Measurements from ENCODE around the gene CYTH2.
"Not testable (repeated sequence)": the region's sequence is repeated elsewhere in the genome, so short reads cannot be mapped to it uniquely, and the experiment has no call there.

The CYTH2 gene

GRCh38 chr19:48512504-48513288, 43.5 kb downstream of the CYTH2 start:
- no peak for TF ChIP-seq CTCF (IDR thresholded peaks at IDR 0.05)
- Histone ChIP-seq H3K9me3 (no peaks in the 10 kb centered on the region), H3K4me1 (peaks cover 0 to 30% (median 17%) of the 10 kb centered on the region in 4 donors), H3K27me3 (peaks cover 3 to 64% of the 10 kb centered on the region in 2 donors), H3K27ac (no peak overlapping the region), H3K36me3 (no peaks in the 10 kb centered on the region), H3K4me3 (no peak overlapping the region)
- intact Hi-C loops (cut with DNase I; ENCODE audit: low total_unique reads) = no loop called here
- no peak for DNase-seq

GRCh38 chr19:48513289-48514122, 44.3 kb downstream of the CYTH2 start:
- no peak for TF ChIP-seq CTCF (IDR thresholded peaks at IDR 0.05)
- H3K4me3 ChIP-seq = peak overlapping the region; percentile 38 to 51
- no peak overlapping the region for H3K27ac ChIP-seq
- H3K36me3 ChIP-seq = no peaks in the 10 kb centered on the region
- peaks cover 3 to 59% of the 10 kb centered on the region in 2 donors for H3K27me3 ChIP-seq
- H3K9me3 ChIP-seq = no peaks in the 10 kb centered on the region
- peak in 1 of 2 donors; percentile 47 for DNase-seq
- intact Hi-C loops (cut with DNase I; ENCODE audit: low total_unique reads) = no loop called here
- H3K4me1 ChIP-seq = peaks cover 0 to 30% (median 17%) of the 10 kb centered on the region in 4 donors

- Histone ChIP-seq H3K4me3 (peak overlapping the region in 1 of 2 donors; percentile 51), H3K27me3 (peaks cover 3 to 54% of the 10 kb centered on the region in 2 donors), H3K36me3 (no peaks in the 10 kb centered on the region), H3K27ac (no peak overlapping the region), H3K4me1 (peaks cover 0 to 30% (median 17%) of the 10 kb centered on the region in 4 donors), H3K9me3 (no peaks in the 10 kb centered on the region)
- intact Hi-C loops (cut with DNase I; ENCODE audit: low total_unique reads) = no loop called here
- DNase-seq = no peak
- no peak for TF ChIP-seq CTCF (IDR thresholded peaks at IDR 0.05)
These were observed 44.9 kb downstream of the CYTH2 start for GRCh38 chr19:48514123-48514458.

GRCh38 chr19:48516536-48516935, 47.4 kb downstream of the CYTH2 start:
- Histone ChIP-seq H3K36me3 (no peaks in the 10 kb centered on the region), H3K27me3 (peaks cover 3 to 37% of the 10 kb centered on the region in 2 donors), H3K27ac (no peak overlapping the region), H3K9me3 (no peaks in the 10 kb centered on the region), H3K4me3 (no peak overlapping the region), H3K4me1 (peaks cover 0 to 16% (median 8%) of the 10 kb centered on the region in 4 donors)
- no peak for DNase-seq
- TF ChIP-seq CTCF (IDR thresholded peaks at IDR 0.05) = no peak
- intact Hi-C loops (cut with DNase I; ENCODE audit: low total_unique reads) = no loop called here

GRCh38 chr19:48518207-48518606, 49.0 kb downstream of the CYTH2 start:
- no peaks in the 10 kb centered on the region for H3K36me3 ChIP-seq
- H3K4me3 ChIP-seq = no peak overlapping the region
- DNase-seq = no peak
- no peak for TF ChIP-seq CTCF (IDR thresholded peaks at IDR 0.05)
- intact Hi-C loops (cut with DNase I; ENCODE audit: low total_unique reads) = no loop called here
- no peaks in the 10 kb centered on the region for H3K9me3 ChIP-seq
- no peak overlapping the region for H3K27ac ChIP-seq
- peaks cover 0 to 10% (median 8%) of the 10 kb centered on the region in 4 donors for H3K4me1 ChIP-seq
- H3K27me3 ChIP-seq = peaks cover 0 to 23% of the 10 kb centered on the region in 2 donors

- DNase-seq; H3K4me3 ChIP-seq; intact Hi-C loops (cut with DNase I; ENCODE audit: low total_unique reads); H3K27ac ChIP-seq; H3K4me1 ChIP-seq; H3K36me3 ChIP-seq; H3K9me3 ChIP-seq: not testable (repeated sequence)
- H3K27me3 ChIP-seq = peaks cover 0 to 17% of the 10 kb centered on the region in 2 donors
These were observed 50.3 kb downstream of the CYTH2 start for GRCh38 chr19:48519426-48519825.
